ENCODE measurements around the gene F11R. TPM values are rescaled to one million over a fixed set of nuclear protein-coding genes. Genes with fewer than 3 reads are reported as not detected.
"Not testable (repeated sequence)": the region's sequence is repeated elsewhere in the genome, so short reads cannot be mapped to it uniquely, and the experiment has no call there.

Gene F11R
- total RNA-seq = 10 to 100 TPM; 13.9 to 16.2 TPM

DNA sequence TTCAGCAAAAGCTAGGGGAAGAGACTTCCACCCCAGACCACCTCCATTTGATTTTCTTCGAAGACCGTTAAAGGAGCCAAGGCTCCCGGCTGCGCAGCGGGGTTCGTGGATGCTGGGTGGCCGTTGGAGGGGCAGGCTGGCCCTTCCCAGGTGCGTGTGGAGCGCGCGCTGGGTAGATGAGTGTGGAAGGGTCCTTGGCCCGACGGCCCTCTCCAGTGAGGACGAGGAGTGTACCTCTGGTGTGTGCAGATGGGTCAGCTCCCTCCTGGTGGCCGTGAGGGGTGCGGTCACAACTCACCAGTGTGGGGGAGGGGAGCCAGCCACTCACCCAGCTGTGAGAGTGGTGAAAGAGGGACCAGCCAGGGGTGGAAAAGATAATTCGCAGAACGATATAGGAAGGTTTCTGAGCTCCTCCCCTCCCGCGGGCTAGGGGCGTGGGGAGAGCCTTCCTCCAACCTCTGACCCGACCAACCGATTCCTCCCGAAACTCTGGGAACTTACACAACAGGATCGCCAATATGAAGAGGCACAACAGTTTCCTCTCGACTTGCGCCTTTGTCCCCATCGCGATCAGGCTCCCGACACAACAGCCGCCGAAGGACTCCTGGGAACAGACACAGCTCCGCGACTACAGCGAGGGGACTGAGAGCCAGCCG lies at the start of gene F11R:
Gene F11R, minus strand, starts transcription at position 644 of the 656 bp plus-strand sequence. Its CDS starts 79 bp downstream, at position 565.
- peak within 1 kb of the TSS; percentile 85 for H3K4me3 Mint-ChIP-seq
- CTCF ChIA-PET = interaction anchor here (0.6 to 2.5 kb wide), 14 partner anchors 9 to 481 kb away, joined by 3 to 15 read pairs (median 5); partner anchors contain the start of genes KLHDC9, NDUFS2, TSTD1 and UFC1
- H3K9me3 Mint-ChIP-seq = no peaks in the 10 kb centered on the region
- POLR2A ChIA-PET = interaction anchor here (0.8 to 3.1 kb wide), 18 partner anchors 11 to 1944 kb away, joined by 3 to 41 read pairs (median 4); partner anchors contain the start of genes AIM2, ARHGAP30, NIT1 and PFDN2
- H3K36me3 Mint-ChIP-seq (ENCODE audit: low read depth) = no peaks in the 10 kb centered on the region
- H3K27ac Mint-ChIP-seq = peak within 1 kb of the TSS; percentile 65
- peak; percentile 43 for DNase-seq
- peaks cover 31% of the 10 kb centered on the region for H3K4me1 Mint-ChIP-seq
- H3K27me3 Mint-ChIP-seq = peaks cover 4% of the 10 kb centered on the region

DNA sequence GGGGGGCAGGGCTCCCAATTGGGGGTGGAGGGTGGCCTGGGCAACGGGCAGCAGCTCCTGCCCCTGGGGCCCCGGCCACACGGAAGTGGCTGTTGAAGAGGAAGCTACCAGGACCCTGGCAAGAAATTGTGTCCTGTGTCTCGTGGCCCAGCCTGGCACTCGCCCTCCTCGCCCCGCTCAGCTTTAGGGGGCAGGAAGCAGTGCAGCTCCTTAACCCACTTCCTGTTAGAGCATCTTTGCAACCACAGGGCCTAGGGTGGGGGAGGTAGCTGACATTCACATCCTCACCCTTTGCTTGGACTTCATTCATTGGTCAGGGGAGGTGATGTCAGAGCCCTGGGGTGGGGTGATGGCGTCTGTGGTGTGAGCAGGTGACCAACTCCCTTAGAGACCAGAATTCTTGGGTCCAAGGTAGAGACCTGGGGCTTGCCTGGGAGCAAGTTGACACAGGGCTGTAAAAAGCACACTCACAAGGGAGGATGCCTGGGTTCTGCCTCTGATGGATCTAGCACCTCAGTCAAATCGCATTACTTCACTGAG lies 48.8 kb upstream of the F11R start, which contains the start of gene ARHGAP30:
Gene ARHGAP30, minus strand, starts transcription at position 161 of the 540 bp plus-strand sequence. CDS start 267 bp downstream, outside the sequence.
- Mint-ChIP-seq H3K27me3 (no peaks in the 10 kb centered on the region), H3K27ac (peak within 1 kb of the TSS; percentile 99), H3K36me3 (ENCODE audit: low read depth) (peaks cover 38% of the 10 kb centered on the region), H3K4me1 (peaks cover 53% of the 10 kb centered on the region), H3K9me3 (no peaks in the 10 kb centered on the region), H3K4me3 (peak within 1 kb of the TSS; percentile 100)
- peak; percentile 95 for DNase-seq
- ChIA-PET POLR2A (interaction anchor here (0.8 to 8.5 kb wide), 33 partner anchors 10 to 807 kb away, joined by 3 to 293 read pairs (median 7); partner anchors contain the start of genes DCAF8, DEDD, F11R and KLHDC9), CTCF (interaction anchor here (0.6 to 11.4 kb wide), 18 partner anchors 11 to 156 kb away, joined by 3 to 128 read pairs (median 6); partner anchors contain the start of genes DEDD, F11R, KLHDC9 and NIT1)

DNA sequence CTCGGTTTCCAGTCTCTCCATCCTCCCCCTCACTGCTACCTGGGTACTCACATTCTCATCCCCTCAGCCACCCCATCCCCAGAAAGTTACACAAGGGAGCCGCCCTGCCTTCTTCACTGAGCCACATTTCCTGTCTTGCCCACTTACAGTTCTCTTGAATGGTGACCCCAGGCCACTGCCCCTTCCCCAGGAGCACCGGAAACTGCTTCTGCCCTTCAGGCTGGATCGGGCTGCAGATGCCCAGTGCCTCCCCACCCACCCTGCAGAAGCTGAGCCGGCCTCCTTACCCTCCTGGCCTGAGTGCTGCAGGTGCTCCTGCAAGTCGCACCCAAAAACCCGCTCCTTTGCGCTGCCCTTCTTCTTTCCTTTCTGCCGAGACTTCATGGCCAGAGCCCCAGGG lies 48.3 kb upstream of the F11R start:
- peak; percentile 38 for DNase-seq
- H3K4me1 Mint-ChIP-seq = peaks cover 58% of the 10 kb centered on the region
- H3K27ac Mint-ChIP-seq = peak overlapping the region; percentile 99
- peaks cover 43% of the 10 kb centered on the region for H3K36me3 Mint-ChIP-seq (ENCODE audit: low read depth)
- no peaks in the 10 kb centered on the region for H3K9me3 Mint-ChIP-seq
- H3K27me3 Mint-ChIP-seq = no peaks in the 10 kb centered on the region
- CTCF ChIA-PET = interaction anchor here (0.7 to 11.4 kb wide), 16 partner anchors 17 to 157 kb away, joined by 3 to 128 read pairs (median 6); partner anchors contain the start of genes DEDD, KLHDC9, NIT1 and PFDN2
- POLR2A ChIA-PET = interaction anchor here (0.8 to 8.5 kb wide), 35 partner anchors 9 to 807 kb away, joined by 3 to 293 read pairs (median 8); partner anchors contain the start of genes DCAF8, DEDD, F11R and KLHDC9
- H3K4me3 Mint-ChIP-seq = peak overlapping the region; percentile 100

DNA sequence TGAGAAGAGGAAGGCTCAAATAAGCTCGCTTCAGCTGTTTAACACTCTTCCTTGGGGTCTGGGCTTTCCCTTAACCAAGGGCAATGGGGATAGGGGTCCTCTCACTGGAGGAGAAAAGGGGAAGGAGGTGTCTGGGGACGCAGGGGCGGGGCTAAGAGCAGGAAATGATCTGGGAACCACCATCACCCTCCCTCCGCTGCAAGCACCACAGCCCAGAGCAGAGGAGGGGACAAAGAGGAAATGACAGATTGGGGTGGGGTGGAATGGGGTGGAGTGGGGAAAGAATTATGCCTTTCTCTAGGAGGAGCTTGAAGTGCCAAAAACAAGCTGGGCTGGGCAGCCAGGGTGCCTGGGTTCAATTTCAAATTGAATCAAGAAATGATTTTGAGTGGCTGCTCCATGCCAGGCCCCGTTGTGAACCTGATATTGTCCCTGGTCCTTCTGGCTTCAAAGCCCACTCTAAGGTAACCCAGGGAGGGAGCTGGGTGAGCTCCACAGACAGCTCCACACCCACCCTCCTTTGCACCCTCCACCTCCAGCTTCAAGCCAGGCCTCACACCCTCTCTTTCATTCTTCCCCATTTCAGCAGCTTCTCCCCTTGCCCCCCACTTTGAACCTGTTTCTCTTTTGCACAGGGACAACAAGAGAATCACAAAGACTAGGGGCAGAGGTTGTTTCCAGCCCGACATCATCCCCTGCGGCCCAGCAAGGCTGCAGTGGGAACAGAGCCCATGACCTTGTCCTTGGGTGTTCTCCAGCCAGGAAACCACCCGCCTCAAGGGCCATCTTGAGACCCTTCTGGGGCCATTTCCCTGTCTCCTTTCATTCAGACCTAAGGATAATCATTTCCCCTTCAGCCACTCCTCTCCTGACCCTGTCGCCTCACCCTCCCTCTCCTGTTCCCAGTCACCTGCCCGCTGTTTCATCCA lies 47.6 kb upstream of the F11R start:
- DNase-seq = peak; percentile 89
- peak overlapping the region; percentile 99 for H3K27ac Mint-ChIP-seq
- peak overlapping the region; percentile 100 for H3K4me3 Mint-ChIP-seq
- ChIA-PET CTCF (interaction anchor here (0.8 to 11.4 kb wide), 12 partner anchors 14 to 313 kb away, joined by 3 to 128 read pairs (median 4); partner anchors contain the start of genes KLHDC9, TOMM40L and USF1), POLR2A (interaction anchor here (0.6 to 8.5 kb wide), 34 partner anchors 9 to 969 kb away, joined by 3 to 293 read pairs (median 7); partner anchors contain the start of genes DCAF8, DEDD, F11R and KLHDC9)
- H3K4me1 Mint-ChIP-seq = peaks cover 61% of the 10 kb centered on the region
- H3K36me3 Mint-ChIP-seq (ENCODE audit: low read depth) = peaks cover 50% of the 10 kb centered on the region
- H3K9me3 Mint-ChIP-seq = no peaks in the 10 kb centered on the region
- H3K27me3 Mint-ChIP-seq = no peaks in the 10 kb centered on the region

DNA sequence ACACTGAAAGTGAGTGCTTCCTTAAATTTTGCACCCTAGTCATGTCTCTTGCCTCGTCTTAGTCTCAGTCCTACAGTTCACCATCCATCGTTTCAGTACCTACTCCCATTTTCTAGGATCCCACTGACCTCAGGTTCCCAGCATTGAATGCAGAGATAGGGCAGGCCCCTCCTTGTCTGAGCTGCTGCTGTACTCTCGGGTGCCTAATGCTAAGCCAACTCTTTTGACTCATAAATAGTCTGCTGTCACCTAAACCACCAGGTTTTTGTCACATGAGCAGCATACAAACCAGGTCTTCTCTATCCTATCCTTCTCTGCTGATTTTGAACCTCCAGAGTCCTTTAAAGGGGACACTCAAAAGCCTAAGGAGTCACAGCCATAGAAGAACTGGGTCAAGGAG lies 45.7 kb upstream of the F11R start:
- H3K36me3 Mint-ChIP-seq (ENCODE audit: low read depth) = peaks cover 64% of the 10 kb centered on the region
- no peaks in the 10 kb centered on the region for H3K9me3 Mint-ChIP-seq
- H3K4me3 Mint-ChIP-seq = peak overlapping the region; percentile 100
- no peak for DNase-seq
- ChIA-PET CTCF (interaction anchor here (0.6 to 11.4 kb wide), 4 partner anchors 21 to 51 kb away, joined by 3 to 128 read pairs (median 15); partner anchors contain the start of genes KLHDC9 and USF1), POLR2A (interaction anchor here (1.0 to 8.5 kb wide), 6 partner anchors 9 to 135 kb away, joined by 3 to 293 read pairs (median 36); partner anchors contain the start of genes DEDD, KLHDC9, NDUFS2 and USF1)
- H3K27me3 Mint-ChIP-seq = no peaks in the 10 kb centered on the region
- peak overlapping the region; percentile 99 for H3K27ac Mint-ChIP-seq
- peaks cover 67% of the 10 kb centered on the region for H3K4me1 Mint-ChIP-seq

DNA sequence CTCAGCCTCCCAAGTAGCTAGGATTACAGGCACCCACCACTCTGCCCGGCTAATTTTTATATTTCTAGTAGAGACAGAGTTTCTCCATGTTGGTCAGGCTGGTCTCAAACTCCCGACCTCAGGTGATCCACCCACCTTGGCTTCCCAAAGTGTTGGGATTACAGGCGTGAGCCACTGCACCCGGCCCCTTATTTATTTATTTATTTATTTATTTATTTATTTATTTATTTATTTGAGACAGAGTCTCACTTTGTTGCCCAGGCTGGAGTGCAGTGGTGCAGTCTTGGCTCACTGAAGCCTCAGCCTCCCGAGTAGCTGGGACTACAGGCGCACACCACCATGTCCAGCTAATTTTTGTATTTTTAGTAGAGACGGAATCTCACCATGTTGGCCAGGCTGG lies 44.7 kb upstream of the F11R start:
- Mint-ChIP-seq H3K4me1 (peaks cover 64% of the 10 kb centered on the region), H3K27ac (peak overlapping the region; percentile 10), H3K36me3 (ENCODE audit: low read depth) (peaks cover 69% of the 10 kb centered on the region)
- CTCF ChIA-PET = interaction anchor here (1.6 to 11.4 kb wide), 3 partner anchors 20 to 30 kb away, joined by 9 to 128 read pairs (median 21); partner anchors contain the start of genes KLHDC9 and USF1
- H3K9me3 Mint-ChIP-seq, DNase-seq, H3K4me3 Mint-ChIP-seq, H3K27me3 Mint-ChIP-seq: not testable (repeated sequence)
- POLR2A ChIA-PET = interaction anchor here (1.0 to 8.5 kb wide), 5 partner anchors 11 to 88 kb away, joined by 3 to 293 read pairs (median 4); partner anchors contain the start of genes KLHDC9, UFC1 and USF1

DNA sequence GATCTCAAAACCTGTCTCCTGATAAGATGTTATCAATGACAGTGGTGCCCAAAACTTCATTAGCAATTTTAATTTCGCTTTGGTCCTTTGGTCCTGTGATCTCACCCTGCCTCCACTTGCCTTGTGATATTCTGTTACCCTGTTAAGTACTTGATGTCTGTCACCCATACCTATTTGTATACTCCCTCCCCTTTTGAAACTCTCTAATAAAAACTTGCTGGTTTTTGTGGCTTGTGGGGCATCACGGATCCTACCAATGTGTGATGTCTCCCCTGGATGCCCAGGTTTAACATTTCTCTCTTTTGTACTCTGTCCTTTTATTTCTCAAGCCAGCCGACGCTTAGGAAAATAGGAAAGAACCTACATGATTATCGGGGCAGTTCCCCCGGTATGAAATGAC lies 43.0 kb upstream of the F11R start:
- H3K27ac Mint-ChIP-seq = peak overlapping the region; percentile 65
- peaks cover 68% of the 10 kb centered on the region for H3K4me1 Mint-ChIP-seq
- DNase-seq, H3K27me3 Mint-ChIP-seq, H3K9me3 Mint-ChIP-seq: not testable (repeated sequence)
- H3K36me3 Mint-ChIP-seq (ENCODE audit: low read depth) = peaks cover 75% of the 10 kb centered on the region
- ChIA-PET POLR2A (interaction anchor here (8.5 kb wide), 1 partner anchor 16 kb away, joined by 293 read pairs; the partner anchor contains the start of gene USF1), CTCF (interaction anchor here (1.4 kb wide), 1 partner anchor 9 kb away, joined by 5 read pairs; no protein-coding TSS in a partner anchor)
- H3K4me3 Mint-ChIP-seq = peak overlapping the region; percentile 54

DNA sequence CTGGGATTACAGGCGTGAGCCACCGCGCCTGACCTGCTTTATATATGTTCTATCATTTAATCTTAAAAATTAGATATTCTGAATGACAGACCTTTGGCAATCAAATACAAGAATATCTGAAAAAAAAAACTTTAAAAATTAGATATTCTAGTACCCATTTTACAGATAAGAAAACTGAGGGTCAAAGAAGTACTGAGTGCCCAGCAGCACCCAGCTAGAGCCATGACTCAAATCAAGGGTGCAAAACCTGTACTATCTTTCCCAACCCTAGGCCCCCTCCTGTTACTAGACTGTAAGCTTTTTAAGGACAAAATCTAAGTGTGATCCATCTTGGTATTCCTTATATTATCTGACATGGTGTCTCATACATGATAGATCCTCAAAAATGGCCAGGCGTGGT lies 40.5 kb upstream of the F11R start:
- H3K27me3 Mint-ChIP-seq = no peaks in the 10 kb centered on the region
- no peak overlapping the region for H3K4me3 Mint-ChIP-seq
- no peaks in the 10 kb centered on the region for H3K9me3 Mint-ChIP-seq
- no peak for DNase-seq
- H3K27ac Mint-ChIP-seq = no peak overlapping the region
- ChIA-PET CTCF (interaction anchor here (1.3 kb wide), 1 partner anchor 36 kb away, joined by 7 read pairs; no protein-coding TSS in a partner anchor), POLR2A (no interaction called here)
- H3K36me3 Mint-ChIP-seq (ENCODE audit: low read depth) = peaks cover 63% of the 10 kb centered on the region
- peaks cover 65% of the 10 kb centered on the region for H3K4me1 Mint-ChIP-seq

DNA sequence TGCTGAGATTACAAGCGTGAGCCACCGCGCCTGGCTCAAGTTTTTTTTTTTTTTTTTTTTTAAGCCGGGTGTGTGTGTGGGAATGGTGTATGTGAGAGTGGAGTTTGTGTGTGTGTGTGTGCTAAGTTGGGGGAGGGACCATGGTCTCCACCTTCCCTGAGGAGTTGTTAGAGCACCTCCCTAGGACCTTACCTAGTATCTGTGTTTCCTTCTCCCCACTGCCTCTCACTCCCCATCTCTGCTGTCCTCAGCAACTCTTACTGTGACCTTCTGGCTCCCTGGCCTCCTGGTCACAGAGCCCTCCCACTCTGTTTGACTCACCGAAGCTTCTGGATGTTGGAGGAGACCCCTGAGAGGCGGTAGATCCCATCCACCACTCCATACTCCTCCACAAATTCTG lies 38.3 kb upstream of the F11R start:
- DNase-seq = no peak
- H3K27me3 Mint-ChIP-seq = no peaks in the 10 kb centered on the region
- peaks cover 54% of the 10 kb centered on the region for H3K4me1 Mint-ChIP-seq
- H3K27ac Mint-ChIP-seq = no peak overlapping the region
- ChIA-PET POLR2A (interaction anchor here (0.9 to 2.2 kb wide), 4 partner anchors 10 to 14 kb away, joined by 3 to 16 read pairs (median 8); partner anchors contain the start of genes ARHGAP30 and USF1), CTCF (interaction anchor here (1.6 kb wide), 1 partner anchor 14 kb away, joined by 5 read pairs; the partner anchor contains the start of gene USF1)
- H3K9me3 Mint-ChIP-seq = no peaks in the 10 kb centered on the region
- H3K4me3 Mint-ChIP-seq = no peak overlapping the region
- H3K36me3 Mint-ChIP-seq (ENCODE audit: low read depth) = peaks cover 70% of the 10 kb centered on the region

DNA sequence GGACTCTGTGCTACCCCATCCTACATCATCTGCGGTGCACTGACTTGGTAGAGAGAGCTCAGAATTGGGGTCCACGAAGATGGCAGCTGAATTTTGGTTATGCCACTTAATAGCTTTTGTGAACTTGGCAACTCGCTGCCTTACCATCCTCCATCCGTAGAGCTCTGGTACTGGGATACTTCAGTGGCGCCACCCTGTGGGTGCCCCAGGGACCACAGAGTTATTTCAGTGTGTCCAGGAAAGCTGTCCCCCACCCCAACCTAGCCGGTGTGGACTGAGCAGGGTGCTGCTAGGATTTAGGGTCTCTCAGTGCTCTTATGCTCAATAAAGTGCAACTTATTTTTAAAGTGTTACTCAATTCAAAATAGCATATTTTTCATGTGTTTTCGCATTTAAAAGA lies 33.9 kb upstream of the F11R start:
- no peak overlapping the region for H3K4me3 Mint-ChIP-seq
- H3K27me3 Mint-ChIP-seq = no peaks in the 10 kb centered on the region
- ChIA-PET CTCF (interaction anchor here (0.6 to 2.5 kb wide), 10 partner anchors 10 to 286 kb away, joined by 3 to 14 read pairs (median 4); partner anchors contain the start of genes TSTD1 and USF1), POLR2A (interaction anchor here (1.2 to 2.2 kb wide), 4 partner anchors 9 to 13 kb away, joined by 3 to 8 read pairs (median 4); partner anchors contain the start of gene USF1)
- H3K36me3 Mint-ChIP-seq (ENCODE audit: low read depth) = peaks cover 79% of the 10 kb centered on the region
- no peak for DNase-seq
- no peak overlapping the region for H3K27ac Mint-ChIP-seq
- no peaks in the 10 kb centered on the region for H3K9me3 Mint-ChIP-seq
- H3K4me1 Mint-ChIP-seq = peaks cover 35% of the 10 kb centered on the region

DNA sequence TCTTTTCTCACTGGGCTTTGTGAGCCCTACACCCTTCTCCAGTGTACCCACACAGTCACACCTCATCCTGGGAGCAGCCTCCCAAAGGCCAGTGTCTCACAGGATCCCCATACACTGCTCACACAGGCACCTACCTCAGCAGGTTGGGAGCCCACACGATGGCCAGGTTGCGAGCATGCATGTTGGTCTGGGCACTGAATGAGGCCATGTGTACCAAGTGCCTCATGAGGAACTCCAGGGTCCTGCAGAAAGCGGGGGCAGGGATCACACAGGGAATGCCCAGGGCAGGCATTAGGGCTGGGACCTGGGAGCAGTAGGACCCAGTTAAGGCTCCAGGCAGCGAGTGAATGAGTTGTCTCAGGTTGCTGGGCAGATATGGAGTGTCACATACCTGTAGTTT lies 33.3 kb upstream of the F11R start:
- Mint-ChIP-seq H3K27ac (no peak overlapping the region), H3K27me3 (no peaks in the 10 kb centered on the region), H3K4me1 (peaks cover 29% of the 10 kb centered on the region), H3K9me3 (no peaks in the 10 kb centered on the region), H3K36me3 (ENCODE audit: low read depth) (peaks cover 79% of the 10 kb centered on the region), H3K4me3 (no peak overlapping the region)
- no peak for DNase-seq
- ChIA-PET CTCF (interaction anchor here (0.7 to 2.5 kb wide), 6 partner anchors 9 to 217 kb away, joined by 3 to 14 read pairs (median 3); partner anchors contain the start of gene USF1), POLR2A (interaction anchor here (1.2 to 2.2 kb wide), 4 partner anchors 8 to 14 kb away, joined by 3 to 8 read pairs (median 4); partner anchors contain the start of gene USF1)
